ENCODE results near the gene TXK. TPM values are rescaled to one million over a fixed set of nuclear protein-coding genes. Genes with fewer than 3 reads are reported as not detected.

TXK gene
- total RNA-seq, 4 donors from 2014 or later: 0.81 to 3.4 (median 2.2) TPM

DNA sequence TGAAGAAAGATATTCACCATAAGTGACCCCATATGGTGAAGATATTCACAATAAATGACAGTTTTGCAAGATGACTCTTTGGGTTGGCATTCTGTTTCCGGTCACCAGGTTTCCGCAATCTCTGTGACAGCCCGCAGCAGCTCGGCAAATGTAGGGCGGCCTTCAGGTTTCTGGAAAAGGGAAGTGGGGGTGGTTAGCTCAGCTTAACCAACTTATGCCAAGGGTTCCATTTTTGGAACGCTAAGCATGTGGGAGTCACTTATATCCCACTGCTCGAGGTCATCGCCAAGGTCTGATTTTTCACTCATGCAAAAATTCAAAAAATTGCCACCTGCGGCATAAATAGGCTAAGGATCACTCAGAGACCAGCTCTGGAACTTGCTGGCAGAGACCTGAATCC is 66.5 kb downstream of the TXK start:
- 80 to 94% methylated on average over 9 of the region's 9 CpGs for WGBS, 2 donors
- TF ChIP-seq POLR2A (IDR thresholded peaks at IDR 0.05): no peak
- TF ChIP-seq, protein P1, sequence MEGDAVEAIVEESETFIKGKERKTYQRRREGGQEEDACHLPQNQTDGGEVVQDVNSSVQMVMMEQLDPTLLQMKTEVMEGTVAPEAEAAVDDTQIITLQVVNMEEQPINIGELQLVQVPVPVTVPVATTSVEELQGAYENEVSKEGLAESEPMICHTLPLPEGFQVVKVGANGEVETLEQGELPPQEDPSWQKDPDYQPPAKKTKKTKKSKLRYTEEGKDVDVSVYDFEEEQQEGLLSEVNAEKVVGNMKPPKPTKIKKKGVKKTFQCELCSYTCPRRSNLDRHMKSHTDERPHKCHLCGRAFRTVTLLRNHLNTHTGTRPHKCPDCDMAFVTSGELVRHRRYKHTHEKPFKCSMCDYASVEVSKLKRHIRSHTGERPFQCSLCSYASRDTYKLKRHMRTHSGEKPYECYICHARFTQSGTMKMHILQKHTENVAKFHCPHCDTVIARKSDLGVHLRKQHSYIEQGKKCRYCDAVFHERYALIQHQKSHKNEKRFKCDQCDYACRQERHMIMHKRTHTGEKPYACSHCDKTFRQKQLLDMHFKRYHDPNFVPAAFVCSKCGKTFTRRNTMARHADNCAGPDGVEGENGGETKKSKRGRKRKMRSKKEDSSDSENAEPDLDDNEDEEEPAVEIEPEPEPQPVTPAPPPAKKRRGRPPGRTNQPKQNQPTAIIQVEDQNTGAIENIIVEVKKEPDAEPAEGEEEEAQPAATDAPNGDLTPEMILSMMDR (IDR thresholded peaks at IDR 0.05): no peak
- no peak overlapping the region for H3K4me3 ChIP-seq (ENCODE audit: low read depth, poor library complexity, severe bottlenecking)
- intact Hi-C loops (cut with DNase I; ENCODE audit: low total_unique reads): no loop called here
- DNase-seq (ENCODE audit: low spot score in 2 of 2): no peak

DNA sequence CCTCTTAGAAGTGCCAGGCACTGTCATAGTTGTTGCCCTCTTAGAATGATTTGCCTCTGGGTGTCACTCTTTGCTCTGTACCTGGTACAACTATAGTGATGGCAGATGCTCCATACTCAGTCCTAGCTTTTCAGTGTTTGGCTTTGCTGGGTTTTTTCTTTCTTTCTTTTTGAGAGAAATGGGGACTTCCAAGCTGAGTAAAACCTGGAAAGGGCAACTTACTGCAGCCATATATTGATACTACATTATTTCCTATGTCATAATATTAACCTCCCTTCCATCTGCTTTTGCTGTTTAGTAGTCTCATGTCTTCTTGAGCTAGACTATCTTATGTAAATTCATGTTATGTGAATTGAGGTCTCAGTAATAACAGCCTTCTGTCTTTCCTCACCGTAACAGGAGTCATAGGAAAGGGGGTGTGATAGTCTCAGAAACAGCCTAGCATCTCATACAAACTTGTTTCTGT is 68.4 kb downstream of the TXK start:
- intact Hi-C loops (cut with DNase I; ENCODE audit: low total_unique reads): no loop called here
- DNase-seq (ENCODE audit: low spot score in 2 of 2): no peak
- TF ChIP-seq, protein P1 (IDR thresholded peaks at IDR 0.05): no peak
- TF ChIP-seq POLR2A (IDR thresholded peaks at IDR 0.05): no peak
- no peak overlapping the region for H3K4me3 ChIP-seq (ENCODE audit: low read depth, poor library complexity, severe bottlenecking)
- WGBS, 2 donors: 88 to 95% methylated on average over 1 of the region's 1 CpG

DNA sequence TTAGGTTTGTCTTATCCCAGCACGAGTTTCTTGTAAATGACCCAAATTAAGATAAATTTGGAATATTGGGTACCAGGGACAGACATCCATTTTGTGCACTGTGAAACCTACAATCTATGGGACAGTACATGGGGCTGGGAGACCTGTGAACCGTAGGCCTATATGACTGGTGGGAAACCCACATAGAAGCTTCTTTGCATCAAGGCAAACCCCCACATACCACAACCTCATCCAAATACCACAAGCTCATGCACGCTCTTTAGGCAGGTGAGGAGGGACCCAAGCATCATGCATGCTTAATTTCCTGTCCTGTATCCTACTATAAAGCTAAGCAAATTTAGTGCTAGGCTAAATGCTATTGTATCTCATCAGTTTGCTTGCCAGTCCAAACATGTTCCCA is 69.7 kb downstream of the TXK start:
- H3K4me3 ChIP-seq (ENCODE audit: low read depth, poor library complexity, severe bottlenecking): no peak overlapping the region
- 80 to 85% methylated on average over 3 of the region's 3 CpGs for WGBS, 2 donors
- TF ChIP-seq POLR2A (IDR thresholded peaks at IDR 0.05): no peak
- TF ChIP-seq, protein P1 (IDR thresholded peaks at IDR 0.05): no peak
- DNase-seq (ENCODE audit: low spot score in 2 of 2): no peak
- intact Hi-C loops (cut with DNase I; ENCODE audit: low total_unique reads): no loop called here

DNA sequence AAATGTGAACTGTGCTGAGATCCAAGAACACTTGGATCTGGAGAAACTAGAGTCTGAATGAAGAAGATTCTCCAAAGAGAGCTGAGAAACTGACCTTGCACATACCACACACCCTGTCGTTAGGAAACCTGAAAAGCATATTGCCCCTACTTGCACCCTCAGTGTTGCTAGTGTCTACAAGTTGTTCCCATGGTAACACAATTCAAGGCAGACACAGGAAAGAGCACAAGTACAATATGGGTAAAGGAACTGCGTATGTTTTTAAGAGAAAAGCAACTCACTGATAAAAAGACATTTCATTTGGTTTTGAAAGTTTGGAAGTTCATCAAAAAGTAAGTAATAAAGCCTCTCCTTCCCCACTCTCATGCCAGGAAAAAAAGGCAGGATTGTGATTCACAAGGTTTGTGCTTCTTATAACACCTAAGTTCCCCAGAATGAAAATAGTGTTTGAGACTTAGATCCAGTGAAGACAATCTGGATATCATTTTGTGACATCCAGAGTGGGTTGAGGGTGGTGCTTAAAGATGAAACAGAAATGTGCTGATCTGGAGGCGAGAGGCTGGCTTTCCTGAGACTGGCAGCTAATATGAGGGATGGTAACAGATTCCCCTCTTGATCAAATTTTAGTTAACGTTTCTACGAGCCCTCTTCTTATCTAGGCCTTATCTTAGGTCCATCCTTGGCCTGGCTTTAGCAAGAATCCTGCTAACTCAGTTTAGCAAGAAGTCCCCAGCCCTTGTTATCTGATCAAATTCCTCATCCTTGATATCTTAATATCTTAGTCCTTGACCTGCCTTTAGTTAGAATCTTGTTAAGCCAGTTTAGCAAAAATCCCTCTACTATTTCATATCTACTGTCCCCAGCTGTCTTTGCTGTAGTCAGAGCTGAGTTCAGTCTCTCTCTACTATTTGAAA is 75.2 kb downstream of the TXK start:
- TF ChIP-seq POLR2A (IDR thresholded peaks at IDR 0.05): no peak
- TF ChIP-seq, protein P1 (IDR thresholded peaks at IDR 0.05): no peak
- 50 to 56% methylated on average over 5 of the region's 5 CpGs for WGBS, 2 donors
- H3K4me3 ChIP-seq (ENCODE audit: low read depth, poor library complexity, severe bottlenecking): no peak overlapping the region
- DNase-seq (ENCODE audit: low spot score in 2 of 2): no peak
- intact Hi-C loops (cut with DNase I; ENCODE audit: low total_unique reads): no loop called here

DNA sequence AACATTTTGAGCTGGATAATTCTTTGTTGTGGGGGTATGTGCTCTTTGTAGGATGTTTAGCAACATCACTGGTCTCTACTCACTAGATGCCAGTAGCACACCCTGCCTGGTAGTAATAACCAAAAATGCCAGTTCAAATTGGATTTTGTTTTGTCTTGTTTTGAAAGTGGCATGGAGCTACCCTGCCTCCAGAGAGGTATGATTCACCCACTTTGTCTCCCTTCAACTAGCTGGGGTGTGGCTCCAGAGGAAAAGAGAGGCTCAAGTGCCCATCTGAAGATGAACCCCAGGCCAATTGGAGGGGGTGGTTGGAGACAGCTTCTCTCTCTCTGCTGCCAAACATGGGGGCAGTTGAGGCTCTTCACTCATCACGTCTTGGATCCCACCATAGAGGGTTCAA is 83.0 kb downstream of the TXK start:
- no peak overlapping the region for H3K4me3 ChIP-seq (ENCODE audit: low read depth, poor library complexity, severe bottlenecking)
- DNase-seq (ENCODE audit: low spot score in 2 of 2): no peak
- TF ChIP-seq, protein P1 (IDR thresholded peaks at IDR 0.05): no peak
- no peak for TF ChIP-seq POLR2A (IDR thresholded peaks at IDR 0.05)
- WGBS, 2 donors: 80 to 81% methylated on average over 1 of the region's 1 CpG
- intact Hi-C loops (cut with DNase I; ENCODE audit: low total_unique reads): no loop called here

Data from lower leg skin (tissue), 4 donors.